Raji (cell line): ENCODE measurements around the gene PTPN11.

Experiments
- POLR2A ChIP-seq: IDR thresholded peaks from 2 replicates; pipeline ENCODE4 v1.6.1; 2011; ENCODE audit warnings: low read depth, low read length, control low read depth; ENCODE audit not compliant: insufficient read depth

PTPN11 gene

DNA sequence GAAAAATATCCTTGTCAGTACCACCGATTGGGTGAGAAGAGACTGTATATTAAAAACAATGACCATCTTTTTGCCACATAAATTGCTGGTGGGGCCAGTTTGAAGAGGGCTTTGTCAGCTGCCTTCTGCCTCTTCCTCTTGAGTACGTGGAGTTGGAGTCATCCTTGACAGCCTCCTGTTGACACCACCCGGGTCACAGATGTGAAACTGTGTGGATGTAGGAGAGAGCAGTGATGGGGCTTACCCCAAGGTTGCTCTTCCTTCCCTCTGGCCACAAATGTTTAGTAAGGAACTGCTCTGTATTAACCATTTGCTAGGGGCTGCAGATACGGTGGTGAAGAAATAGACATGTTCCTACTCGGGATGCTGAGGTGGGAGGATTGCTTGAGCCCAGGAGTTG lies 12.2 kb downstream of the PTPN11 start:
- TF ChIP-seq POLR2A, result no peak

- TF ChIP-seq POLR2A, result no peak
Measured at GRCh38 chr12:112431965-112432364, 13.2 kb downstream of the PTPN11 start.

- TF ChIP-seq POLR2A, result no peak
Measured at GRCh38 chr12:112433551-112433950, 14.8 kb downstream of the PTPN11 start.

DNA sequence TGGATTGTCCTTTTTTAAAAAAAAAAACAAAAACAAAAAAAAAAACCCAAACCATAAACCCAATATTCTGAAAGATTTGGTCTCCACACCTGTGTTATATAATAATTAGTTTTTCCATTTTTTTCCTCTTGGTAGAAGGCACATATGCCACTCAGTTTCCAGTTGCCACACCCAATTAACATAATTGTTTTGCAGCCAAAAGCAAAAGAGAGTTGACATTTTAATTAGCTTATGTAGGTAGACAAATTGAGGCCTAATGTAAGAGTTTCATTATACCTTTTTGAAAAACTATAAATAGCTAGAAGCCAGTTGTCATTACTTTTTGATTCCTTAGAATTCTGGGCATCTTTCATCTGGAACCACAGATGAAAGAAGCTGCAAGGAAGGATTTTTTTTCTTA lies 21.0 kb downstream of the PTPN11 start:
- no peak for TF ChIP-seq POLR2A

DNA sequence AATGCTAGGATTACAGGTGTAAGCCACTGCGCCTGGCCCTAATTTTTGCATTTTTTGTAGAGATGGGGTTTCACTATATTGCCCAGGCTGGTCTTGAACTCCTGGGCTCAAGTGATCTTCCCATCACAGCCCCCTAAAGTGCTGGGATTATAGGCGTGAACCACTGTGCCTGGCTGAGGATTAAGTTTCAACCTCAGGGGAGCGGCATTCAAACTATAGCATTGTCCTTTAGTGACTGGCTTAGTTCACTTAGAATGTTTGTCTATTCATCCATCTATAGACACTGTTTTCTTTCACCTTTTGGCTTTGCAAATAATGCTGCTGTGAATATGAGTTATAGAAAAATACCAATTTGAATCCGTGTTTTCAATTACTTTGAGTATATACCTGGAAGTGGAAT lies 25.2 kb downstream of the PTPN11 start:
- TF ChIP-seq POLR2A, result no peak

GRCh38 chr12:112446008-112446725 lies 27.4 kb downstream of the PTPN11 start:
- no peak for TF ChIP-seq POLR2A

DNA sequence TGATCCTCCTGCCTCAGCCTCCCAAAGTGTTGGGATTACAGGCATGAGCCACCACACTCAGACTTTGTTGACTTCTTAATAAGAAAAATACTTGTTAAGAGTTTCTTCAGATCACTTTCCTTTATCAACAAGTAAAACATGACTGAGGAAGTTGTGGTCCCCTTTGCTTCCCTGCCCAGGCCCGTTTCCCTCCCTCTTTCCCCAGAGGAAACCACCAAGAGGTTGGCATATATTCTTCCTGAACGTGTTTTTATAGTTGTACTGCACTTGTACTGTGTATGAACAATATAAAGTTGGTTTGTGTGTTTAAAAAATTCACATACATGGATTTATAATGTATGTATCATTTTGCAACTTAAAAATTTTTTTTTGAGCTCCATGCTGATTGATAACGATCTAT lies 28.4 kb downstream of the PTPN11 start:
- no peak for TF ChIP-seq POLR2A

- TF ChIP-seq POLR2A, result no peak
Measured at GRCh38 chr12:112450725-112451124, 32.0 kb downstream of the PTPN11 start.

- TF ChIP-seq POLR2A, result no peak
Measured at GRCh38 chr12:112456029-112456428, 37.3 kb downstream of the PTPN11 start.

DNA sequence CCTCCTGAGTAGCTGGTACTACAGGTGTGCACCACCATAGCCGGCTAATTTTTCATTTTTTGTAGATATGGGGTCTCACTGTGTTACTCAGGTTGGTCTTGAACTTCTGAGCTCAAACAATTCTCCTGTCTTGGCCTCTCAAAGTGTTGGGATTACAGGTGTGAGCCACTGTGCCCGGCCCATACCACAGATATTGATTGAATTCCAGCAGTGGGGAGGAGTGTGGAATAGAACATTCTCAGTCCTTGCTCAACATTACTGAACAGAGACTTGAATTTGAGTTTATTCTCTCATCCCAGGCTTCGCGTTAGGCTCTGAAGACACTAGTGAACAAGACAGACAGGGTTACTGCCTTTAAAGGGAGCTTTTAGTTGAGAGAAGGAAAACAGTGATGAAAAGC lies 39.6 kb downstream of the PTPN11 start:
- no peak for TF ChIP-seq POLR2A

- TF ChIP-seq POLR2A, result no peak
Measured at GRCh38 chr12:112458751-112459150, 40.0 kb downstream of the PTPN11 start.

GRCh38 chr12:112463478-112463877 lies 44.7 kb downstream of the PTPN11 start:
- no peak for TF ChIP-seq POLR2A

- TF ChIP-seq POLR2A, result no peak
Measured at GRCh38 chr12:112464605-112465004, 45.9 kb downstream of the PTPN11 start.

GRCh38 chr12:112466011-112466422 lies 47.3 kb downstream of the PTPN11 start:
- TF ChIP-seq POLR2A, result no peak

GRCh38 chr12:112466835-112467234 lies 48.1 kb downstream of the PTPN11 start:
- no peak for TF ChIP-seq POLR2A

DNA sequence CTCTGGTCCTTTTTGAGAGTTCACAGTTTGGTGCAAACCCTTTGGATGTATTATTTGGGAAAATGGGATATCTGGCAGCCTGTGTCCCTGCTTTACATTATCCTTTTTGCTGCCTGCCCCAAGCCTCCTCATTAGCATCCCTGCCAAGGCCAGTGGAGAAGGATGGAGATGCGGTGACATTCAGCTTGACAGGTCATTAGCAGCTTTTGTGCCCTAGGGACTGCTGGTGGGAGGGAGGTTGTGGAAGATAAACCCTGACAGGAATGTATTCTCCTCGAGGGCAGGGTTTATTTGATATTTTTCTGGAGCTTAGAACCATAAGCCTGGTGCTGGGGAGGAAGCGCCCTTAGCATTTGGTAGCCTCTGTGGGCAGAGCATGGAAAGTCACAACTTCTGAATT lies 49.3 kb downstream of the PTPN11 start:
- no peak for TF ChIP-seq POLR2A

DNA sequence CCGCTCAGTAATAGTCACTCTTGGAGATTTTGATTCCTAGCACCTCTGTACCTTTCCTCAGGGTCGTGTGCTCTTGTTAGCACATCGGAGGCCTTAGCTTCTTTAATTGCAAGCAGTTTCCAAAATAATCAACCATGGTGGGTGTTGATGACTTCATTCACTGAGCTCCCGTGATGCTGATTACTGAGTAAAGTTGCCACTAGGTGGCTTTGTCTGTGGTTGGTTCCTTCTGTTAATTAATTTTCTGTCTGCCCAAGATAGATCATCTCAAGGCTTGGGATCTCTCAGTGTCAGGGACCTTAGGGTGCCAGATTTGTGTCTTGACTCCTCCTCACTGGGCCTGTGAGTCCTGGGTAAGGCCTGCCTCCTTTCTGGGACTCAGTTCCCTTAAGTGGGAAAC lies 54.3 kb downstream of the PTPN11 start:
- no peak for TF ChIP-seq POLR2A
